HG02763 (cell line): ENCODE measurements around the gene PHC2.

ENCODE experiments used
- ATAC-seq: cut with Tn5 transposase; IDR thresholded peaks from one replicate; pipeline ENCODE4 v1.9.1; 2021; ENCODE audit warnings: mild to moderate bottlenecking, moderate library complexity; ENCODE audit not compliant: unreplicated experiment

Gene PHC2

GRCh38 chr1:33430692-33431593 lies at the start of gene PHC2:
PHC2 (minus strand) TSS chr1:33431095; CDS start chr1:33375539, 55,556 bp downstream.
- ATAC-seq: peak; percentile 84

GRCh38 chr1:33477451-33477850 lies 46.6 kb upstream of the PHC2 start:
- no peak for ATAC-seq

- no peak for ATAC-seq
These were observed 43.0 kb upstream of the PHC2 start for GRCh38 chr1:33473900-33474299.

- ATAC-seq: peak; percentile 93
These were observed 41.5 kb upstream of the PHC2 start, which contains the start of gene ZSCAN20 for GRCh38 chr1:33472269-33472980. ZSCAN20 (plus strand) TSS chr1:33472645; CDS start chr1:33479289, 6,644 bp downstream.

- ATAC-seq: no peak
These were observed 40.5 kb upstream of the PHC2 start for GRCh38 chr1:33471416-33471815.

GRCh38 chr1:33470495-33471012 lies 39.7 kb upstream of the PHC2 start:
- no peak for ATAC-seq

- ATAC-seq: no peak
These were observed 38.8 kb upstream of the PHC2 start for GRCh38 chr1:33469691-33470090.

- ATAC-seq: no peak
These were observed 38.1 kb upstream of the PHC2 start for GRCh38 chr1:33468967-33469366.

GRCh38 chr1:33468531-33468930 lies 37.6 kb upstream of the PHC2 start:
- no peak for ATAC-seq

- ATAC-seq: no peak
These were observed 37.1 kb upstream of the PHC2 start for GRCh38 chr1:33468011-33468410.

- no peak for ATAC-seq
These were observed 35.3 kb upstream of the PHC2 start for GRCh38 chr1:33466159-33466558.

- ATAC-seq: no peak
These were observed 34.4 kb upstream of the PHC2 start for GRCh38 chr1:33465316-33465715.

GRCh38 chr1:33464552-33464951 lies 33.7 kb upstream of the PHC2 start:
- no peak for ATAC-seq

GRCh38 chr1:33462405-33463164 lies 31.7 kb upstream of the PHC2 start:
- ATAC-seq: no peak

- ATAC-seq: peak; percentile 64
These were observed 30.2 kb upstream of the PHC2 start for GRCh38 chr1:33460947-33461629.

GRCh38 chr1:33460144-33460543 lies 29.2 kb upstream of the PHC2 start:
- ATAC-seq: no peak

GRCh38 chr1:33459691-33460090 lies 28.8 kb upstream of the PHC2 start:
- ATAC-seq: no peak

GRCh38 chr1:33456502-33456886 lies 25.6 kb upstream of the PHC2 start:
- ATAC-seq: no peak

- ATAC-seq: no peak
These were observed 24.9 kb upstream of the PHC2 start for GRCh38 chr1:33455539-33456501.
